ENCODE data around the gene BDKRB2.

DNA sequence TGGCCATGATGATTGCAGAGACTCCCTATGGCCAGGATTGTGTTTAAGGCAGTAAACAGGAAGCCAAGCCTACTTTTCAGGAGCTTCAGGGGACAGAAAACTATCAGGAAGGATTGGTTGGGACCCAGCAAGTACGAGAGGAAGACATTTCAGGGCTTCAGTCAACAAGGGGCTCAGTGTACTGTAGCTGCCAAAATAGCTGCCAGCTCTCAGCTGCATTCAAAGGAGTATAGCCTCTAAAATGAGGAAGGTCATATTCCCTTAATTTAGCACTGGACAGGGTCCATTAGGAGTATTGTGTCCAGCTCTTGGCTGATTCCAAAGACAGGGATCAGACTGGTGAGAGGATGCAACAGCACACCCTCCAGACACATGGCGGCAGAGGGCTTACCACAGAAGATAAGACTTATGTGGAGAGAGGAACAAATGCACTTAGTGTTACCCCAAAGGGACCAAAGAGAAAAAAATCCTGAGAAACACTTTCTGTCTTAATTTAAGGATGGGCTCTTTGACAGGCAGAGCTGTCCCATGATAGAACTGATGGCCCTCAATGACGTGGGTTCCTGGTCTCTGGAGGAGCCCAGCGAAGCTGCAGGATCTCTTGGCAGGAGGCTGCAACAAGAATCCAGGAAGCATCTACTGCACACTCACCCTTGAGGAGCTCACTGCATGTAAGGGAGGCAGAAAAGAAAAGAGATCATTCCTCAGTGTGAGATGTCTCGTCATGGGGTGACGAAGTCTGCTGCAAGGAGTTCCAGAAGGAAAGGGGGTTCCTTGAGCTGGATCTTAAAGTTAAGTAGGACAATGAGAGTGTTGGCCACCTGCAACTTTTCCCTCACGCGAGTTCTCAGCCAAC lies 66.2 kb downstream of the BDKRB2 start:
- TF ChIP-seq, protein P1, sequence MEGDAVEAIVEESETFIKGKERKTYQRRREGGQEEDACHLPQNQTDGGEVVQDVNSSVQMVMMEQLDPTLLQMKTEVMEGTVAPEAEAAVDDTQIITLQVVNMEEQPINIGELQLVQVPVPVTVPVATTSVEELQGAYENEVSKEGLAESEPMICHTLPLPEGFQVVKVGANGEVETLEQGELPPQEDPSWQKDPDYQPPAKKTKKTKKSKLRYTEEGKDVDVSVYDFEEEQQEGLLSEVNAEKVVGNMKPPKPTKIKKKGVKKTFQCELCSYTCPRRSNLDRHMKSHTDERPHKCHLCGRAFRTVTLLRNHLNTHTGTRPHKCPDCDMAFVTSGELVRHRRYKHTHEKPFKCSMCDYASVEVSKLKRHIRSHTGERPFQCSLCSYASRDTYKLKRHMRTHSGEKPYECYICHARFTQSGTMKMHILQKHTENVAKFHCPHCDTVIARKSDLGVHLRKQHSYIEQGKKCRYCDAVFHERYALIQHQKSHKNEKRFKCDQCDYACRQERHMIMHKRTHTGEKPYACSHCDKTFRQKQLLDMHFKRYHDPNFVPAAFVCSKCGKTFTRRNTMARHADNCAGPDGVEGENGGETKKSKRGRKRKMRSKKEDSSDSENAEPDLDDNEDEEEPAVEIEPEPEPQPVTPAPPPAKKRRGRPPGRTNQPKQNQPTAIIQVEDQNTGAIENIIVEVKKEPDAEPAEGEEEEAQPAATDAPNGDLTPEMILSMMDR (IDR thresholded peaks at IDR 0.05), result no peak
- TF ChIP-seq POLR2AphosphoS5 (IDR thresholded peaks at IDR 0.05; ENCODE audit: low read depth, low read length), result no peak
